H9 (cell line): ENCODE data around the gene HIKESHI. TPM values are rescaled to one million over a fixed set of nuclear protein-coding genes. Genes with fewer than 3 reads are reported as not detected.

Source experiments
- DNase-seq: peaks from one replicate; pipeline ENCODE4 v3.0.0-alpha.2; 2017
- H2AFZ ChIP-seq: one replicate; pipeline ENCODE4 v1.6.1; 2013; ENCODE audit warnings: mild to moderate bottlenecking, low read length, control low read depth, moderate library complexity
- H2AK5ac ChIP-seq: 2 replicates; pipeline ENCODE4 v1.6.1; 2013; ENCODE audit warnings: low read length, control low read depth, mixed read lengths; ENCODE audit not compliant: insufficient read length
- H2BK120ac ChIP-seq: one replicate; pipeline ENCODE4 v1.6.1; 2013; ENCODE audit warnings: low read depth, mild to moderate bottlenecking, low read length, control low read depth, inconsistent platforms; ENCODE audit not compliant: poor library complexity, severe bottlenecking
- H2BK12ac ChIP-seq: 2 replicates; pipeline ENCODE4 v1.6.1; 2013; ENCODE audit warnings: low read length, control low read depth, mixed read lengths, low read depth; ENCODE audit not compliant: insufficient read length
- H2BK15ac ChIP-seq: 2 replicates; pipeline ENCODE4 v1.6.1; 2013; ENCODE audit warnings: low read depth, low read length, control low read depth
- H2BK20ac ChIP-seq: one replicate; pipeline ENCODE4 v1.6.1; 2013; ENCODE audit warnings: low read depth, mild to moderate bottlenecking, low read length, control low read depth, inconsistent platforms; ENCODE audit not compliant: poor library complexity, severe bottlenecking
- H2BK5ac ChIP-seq: 2 replicates; pipeline ENCODE4 v1.6.1; 2013; ENCODE audit warnings: low read length, control low read depth, mixed read lengths; ENCODE audit not compliant: insufficient read length
- H3K14ac ChIP-seq: 2 replicates; pipeline ENCODE4 v1.6.1; 2013; ENCODE audit warnings: low read length, control low read depth; ENCODE audit not compliant: insufficient read depth
- H3K18ac ChIP-seq: 2 replicates; pipeline ENCODE4 v1.6.1; 2013; ENCODE audit warnings: low read depth, mild to moderate bottlenecking, mixed read lengths, low read length, control low read depth; ENCODE audit not compliant: insufficient read length
- H3K23ac ChIP-seq: 2 replicates; pipeline ENCODE4 v1.6.1; 2013; ENCODE audit warnings: low read length, control low read depth, mixed read lengths, low read depth; ENCODE audit not compliant: insufficient read length
- H3K23me2 ChIP-seq: 2 replicates; pipeline ENCODE4 v1.6.1; 2013; ENCODE audit warnings: low read depth, mild to moderate bottlenecking, mixed read lengths, low read length, control low read depth; ENCODE audit not compliant: insufficient read length, poor library complexity, severe bottlenecking
- H3K27ac ChIP-seq: 2 replicates; pipeline ENCODE4 v1.5.1; 2013; ENCODE audit warnings: low read length, control low read depth, mixed read lengths, low read depth; ENCODE audit not compliant: insufficient read length
- H3K27me3 ChIP-seq: 2 replicates; pipeline ENCODE4 v1.6.1; 2013; ENCODE audit warnings: low read length, control low read depth, inconsistent platforms; ENCODE audit not compliant: insufficient read depth
- H3K4ac ChIP-seq: 2 replicates; pipeline ENCODE4 v1.6.1; 2013; ENCODE audit warnings: low read depth, mild to moderate bottlenecking, control low read depth, inconsistent platforms, low read length, moderate library complexity
- H3K4me1 ChIP-seq: 2 replicates; pipeline ENCODE4 v1.6.1; 2013; ENCODE audit warnings: low read length, control low read depth, inconsistent platforms; ENCODE audit not compliant: insufficient read depth
- H3K4me2 ChIP-seq: 2 replicates; pipeline ENCODE4 v1.6.1; 2013; ENCODE audit warnings: low read length, control low read depth, mixed read lengths; ENCODE audit not compliant: insufficient read length, insufficient read depth
- H3K56ac ChIP-seq: 2 replicates; pipeline ENCODE4 v1.6.1; 2013; ENCODE audit warnings: low read depth, mild to moderate bottlenecking, mixed read lengths, low read length, control low read depth; ENCODE audit not compliant: insufficient read length
- H3K79me1 ChIP-seq: 2 replicates; pipeline ENCODE4 v1.6.1; 2013; ENCODE audit warnings: low read depth, mild to moderate bottlenecking, moderate library complexity, low read length, control low read depth, inconsistent platforms; ENCODE audit not compliant: insufficient read depth, poor library complexity, severe bottlenecking
- H3K79me2 ChIP-seq: 2 replicates; pipeline ENCODE4 v1.6.1; 2013; ENCODE audit warnings: low read length, control low read depth, inconsistent platforms; ENCODE audit not compliant: insufficient read depth
- H3K9ac ChIP-seq: 2 replicates; pipeline ENCODE4 v1.6.1; 2013; ENCODE audit warnings: low read length, control low read depth, mixed read lengths; ENCODE audit not compliant: insufficient read length; ENCODE audit errors: extremely low read depth
- H3K9me3 ChIP-seq: one replicate; pipeline ENCODE4 v1.6.1; 2013; ENCODE audit warnings: low read depth, low read length, inconsistent platforms; ENCODE audit not compliant: control insufficient read depth
- H3T11ph ChIP-seq: one replicate; pipeline ENCODE4 v1.6.1; 2013; ENCODE audit warnings: mild to moderate bottlenecking, low read length, control low read depth, inconsistent platforms
- H4K20me1 ChIP-seq: one replicate; pipeline ENCODE4 v1.6.1; 2013; ENCODE audit not compliant: control insufficient read depth, insufficient read length, insufficient read depth
- H4K5ac ChIP-seq: 2 replicates; pipeline ENCODE4 v1.6.1; 2013; ENCODE audit warnings: low read depth, mild to moderate bottlenecking, mixed read lengths, low read length, control low read depth; ENCODE audit not compliant: insufficient read length
- H4K8ac ChIP-seq: replicated peaks from 2 replicates; pipeline ENCODE4 v1.6.1; 2013; ENCODE audit warnings: low read length, control low read depth, mixed read lengths, low read depth; ENCODE audit not compliant: insufficient read length
- H4K91ac ChIP-seq: 2 replicates; pipeline ENCODE4 v1.6.1; 2013; ENCODE audit warnings: low read depth, mild to moderate bottlenecking, moderate library complexity, mixed read lengths, low read length, control low read depth; ENCODE audit not compliant: insufficient read length
- H3K27ac Mint-ChIP-seq, 3 experiments: 2 replicates in 2 of 3; 3 replicates in 1 of 3; pipeline ENCODE4 v1.8.0; 2020 to 2021; ENCODE audit warnings: mixed read lengths in 3 of 3, mild to moderate bottlenecking in 1 of 3, moderate library complexity in 1 of 3
- H3K27me3 Mint-ChIP-seq: 2 replicates; pipeline ENCODE4 v1.8.0; 2021; ENCODE audit warnings: low read depth, mild to moderate bottlenecking, moderate library complexity, mixed read lengths
- H3K36me3 Mint-ChIP-seq, 3 experiments: 2 replicates in 2 of 3; 3 replicates in 1 of 3; pipeline ENCODE4 v1.8.0; 2020 to 2021; ENCODE audit warnings: low read depth in 3 of 3, mixed read lengths in 3 of 3; ENCODE audit not compliant: insufficient read depth in 1 of 3
- H3K4me1 Mint-ChIP-seq, 2 experiments: 2 replicates each; pipeline ENCODE4 v1.8.0; 2020; ENCODE audit warnings: mixed read lengths in 2 of 2
- H3K4me3 Mint-ChIP-seq, 2 experiments: 2 replicates in 1 of 2; 3 replicates in 1 of 2; pipeline ENCODE4 v1.8.0; 2020 to 2021; ENCODE audit warnings: mild to moderate bottlenecking in 2 of 2, mixed read lengths in 2 of 2, moderate library complexity in 1 of 2
- H3K9me3 Mint-ChIP-seq, 2 experiments: 2 replicates in 1 of 2; 3 replicates in 1 of 2; pipeline ENCODE4 v1.8.0; 2020; ENCODE audit warnings: mild to moderate bottlenecking in 2 of 2, mixed read lengths in 2 of 2, moderate library complexity in 1 of 2
- CTCF ChIP-seq: fragments of 200-600 bp; sonication (generic); conservative IDR thresholded peaks from 3 replicates; pipeline ENCODE4 v1.8.0; 2021; ENCODE audit warnings: antibody characterized with exemption, mild to moderate bottlenecking
- WGBS: extraction: QIAGEN DNeasy Blood & Tissue Kit; methylation state at CpG from one replicate; pipeline ENCODE4 v1.1.7; 2013; ENCODE audit warnings: missing lambda C conversion rate, low lambda C conversion rate, mixed read lengths; ENCODE audit not compliant: insufficient read length; ENCODE audit errors: extremely low coverage; 5-methylcytosine and 5-hydroxymethylcytosine counted together
- total RNA-seq: library from RNA; stranded (reverse); gene quantifications from 2 replicates; pipeline ENCODE4 v1.2.1, GENCODE V29; 2021

The HIKESHI gene
- total RNA-seq, 1 experiment from 2014 or later, result 54.1 TPM

DNA sequence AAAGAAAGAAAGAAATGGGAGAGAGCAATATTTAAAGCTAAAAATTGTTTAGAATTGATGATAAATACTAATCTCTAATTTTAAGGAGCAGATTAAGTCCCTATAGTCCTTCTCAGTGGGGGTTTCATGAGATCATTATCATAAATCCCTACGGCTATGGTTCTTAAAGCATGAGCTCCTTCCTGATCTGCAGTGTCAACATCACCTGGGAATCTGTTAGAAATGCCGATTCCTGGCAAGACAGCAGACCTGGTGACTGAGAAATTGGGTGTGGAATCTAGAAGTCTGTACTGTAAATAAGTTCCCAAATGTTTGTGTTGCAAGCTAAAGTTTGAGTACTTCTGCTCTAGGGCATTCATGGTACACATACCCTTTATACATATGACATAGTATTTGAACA, 12.6 kb downstream of the HIKESHI start:
- TF ChIP-seq CTCF, result no peak
- Histone ChIP-seq H2BK120ac (no peak overlapping the region), H3K23ac (no peak overlapping the region), H4K91ac (no peak overlapping the region), H2AK5ac (no peak overlapping the region), H4K20me1 (no peaks in the 10 kb centered on the region), H3K79me1 (no peaks in the 10 kb centered on the region), H3K27ac (no peak overlapping the region), H3K4me2 (no peak overlapping the region), H2BK20ac (no peak overlapping the region), H4K5ac (no peak overlapping the region), H2BK5ac (no peak overlapping the region), H3K4ac (no peak overlapping the region), H3K14ac (no peak overlapping the region), H2BK15ac (no peak overlapping the region), H3K23me2 (no peaks in the 10 kb centered on the region), H2AFZ (no peak overlapping the region), H3K18ac (no peak overlapping the region), H2BK12ac (no peak overlapping the region), H3K56ac (no peak overlapping the region), H3K4me1 (no peaks in the 10 kb centered on the region), H4K8ac (no peak overlapping the region), H3K79me2 (no peaks in the 10 kb centered on the region), H3K27me3 (no peaks in the 10 kb centered on the region), H3K9me3 (no peaks in the 10 kb centered on the region), H3K9ac (no peak overlapping the region), H3T11ph (no peak overlapping the region)
- no peak for DNase-seq
- H3K4me3 Mint-ChIP-seq, result no peak overlapping the region
- peaks cover 15 to 25% of the 10 kb centered on the region in 2 experiments for H3K4me1 Mint-ChIP-seq
- peaks cover 16 to 50% (median 36%) of the 10 kb centered on the region in 3 experiments for H3K36me3 Mint-ChIP-seq
- no peaks in the 10 kb centered on the region for H3K9me3 Mint-ChIP-seq
- H3K27me3 Mint-ChIP-seq, result peaks cover 2% of the 10 kb centered on the region; the same call in 1 of the 2 replicates
- no CpG with 5 or more reads among the region's 2 CpGs for WGBS
- H3K27ac Mint-ChIP-seq, result no peak overlapping the region
